22Rv1 (cell line): ENCODE measurements around the gene RHOG.

Experiments used
- CTCF ChIP-seq: fragments of 450-650 bp; IDR thresholded peaks from 2 replicates; pipeline ENCODE4 v1.5.1; 2017; ENCODE audit warnings: mild to moderate bottlenecking
- ZFX ChIP-seq: fragments of 450-650 bp; IDR thresholded peaks from 2 replicates; pipeline ENCODE4 v1.6.1; 2017; ENCODE audit warnings: antibody characterized with exemption, borderline replicate concordance

- no peak for TF ChIP-seq CTCF
- no peak for TF ChIP-seq ZFX
These were observed 18.4 kb downstream of the RHOG start for GRCh38 chr11:3822312-3822711.
